Endothelial cell of umbilical vein (primary cell): ENCODE measurements around the gene CELA3A. TPM values are rescaled to one million over a fixed set of nuclear protein-coding genes. Genes with fewer than 3 reads are reported as not detected.

Source experiments
- BruUV-seq: library from RNA; stranded (reverse); fragments of 400-500 nt; replicated peaks from 2 replicates; lab custom pipeline; 2021; lab: Mats Ljungman, UMichigan
- CTCF ChIA-PET: fragments of 300-600, 350-600 bp; sonication (Branson Sonifier 250); formaldehyde crosslinking; loops from one replicate; lab custom pipeline; 2021; ENCODE audit warnings: antibody characterized with exemption, inconsistent platforms; lab: Charles Lee
- POLR2A ChIA-PET: fragments of 300-600, 350-600 bp; sonication (Branson Sonifier 250); formaldehyde crosslinking; loops from one replicate; lab custom pipeline; 2021; ENCODE audit warnings: antibody characterized with exemption, inconsistent platforms; lab: Charles Lee
- DNase-seq: peaks from one replicate; pipeline ENCODE4 v3.0.0-alpha.2; 2011; ENCODE audit warnings: low read depth, low spot score
- FAIRE-seq: peaks from 2 replicates; lab custom pipeline; 2011; peaks lifted over from hg19 to GRCh38; lab: Jason Lieb, UNC
- H2AFZ ChIP-seq: 2 replicates; pipeline ENCODE4 v1.6.0; 2012; ENCODE audit warnings: low read depth, low read length, control low read depth, inconsistent platforms
- H3K27ac ChIP-seq: 2 replicates; pipeline ENCODE4 v1.5.1; 2011; ENCODE audit warnings: low read depth, mild to moderate bottlenecking, control low read depth, low read length, moderate library complexity; ENCODE audit not compliant: insufficient read depth
- H3K27me3 ChIP-seq, 2 experiments: 2 replicates each; pipeline versions ENCODE4 v1.6.0 to v1.6.1; 2011; ENCODE audit warnings: low read length in 2 of 2, mixed read lengths in 1 of 2; ENCODE audit not compliant: control insufficient read depth in 2 of 2, insufficient read depth in 2 of 2
- H3K36me3 ChIP-seq, 2 experiments: 2 replicates in 1 of 2; 3 replicates in 1 of 2; pipeline ENCODE4 v1.5.1; 2011; ENCODE audit warnings: low read length in 2 of 2, mild to moderate bottlenecking in 1 of 2, moderate library complexity in 1 of 2; ENCODE audit not compliant: control insufficient read depth in 2 of 2, insufficient read depth in 2 of 2; ENCODE audit errors: extremely low read depth in 1 of 2
- H3K4me1 ChIP-seq: 3 replicates; pipeline ENCODE4 v1.5.1; 2011; ENCODE audit warnings: mild to moderate bottlenecking, low read length; ENCODE audit not compliant: control insufficient read depth, insufficient read depth; ENCODE audit errors: extremely low read depth
- H3K4me2 ChIP-seq: 2 replicates; pipeline ENCODE4 v1.6.1; 2011; ENCODE audit warnings: low read length, control low read depth, mixed read lengths; ENCODE audit not compliant: insufficient read depth
- H3K4me3 ChIP-seq, 3 experiments: fragments of 200-600 bp in 1 of 3; sonication (generic), shearing (Covaris generic) in 1 of 3; replicated peaks in 1 of 3; 2 replicates each; pipeline ENCODE4 v1.5.1; 2011 to 2016; ENCODE audit warnings: control low read depth in 3 of 3, low read length in 3 of 3, mild to moderate bottlenecking in 2 of 3, inconsistent platforms in 1 of 3, low read depth in 1 of 3, moderate library complexity in 1 of 3; ENCODE audit not compliant: insufficient read depth in 1 of 3
- H3K79me2 ChIP-seq: 2 replicates; pipeline ENCODE4 v1.6.0; 2012; ENCODE audit warnings: low read length, inconsistent platforms; ENCODE audit not compliant: control insufficient read depth, insufficient read depth
- H3K9ac ChIP-seq: replicated peaks from 2 replicates; pipeline ENCODE3; 2011; ENCODE audit warnings: low read length, control low read depth; ENCODE audit not compliant: insufficient read depth; ENCODE audit errors: extremely low read depth
- H3K9me1 ChIP-seq: replicated peaks from 3 replicates; pipeline ENCODE4 v1.6.0; 2011; ENCODE audit warnings: mild to moderate bottlenecking, low read length; ENCODE audit not compliant: control insufficient read depth, insufficient read depth; ENCODE audit errors: extremely low read depth
- H3K9me3 ChIP-seq: replicated peaks from 2 replicates; pipeline ENCODE4 v1.5.1; 2012; ENCODE audit warnings: low read length, inconsistent platforms; ENCODE audit not compliant: control insufficient read depth, insufficient read depth
- H4K20me1 ChIP-seq: replicated peaks from 2 replicates; pipeline ENCODE3; 2011; ENCODE audit warnings: mild to moderate bottlenecking, low read length; ENCODE audit not compliant: control insufficient read depth, insufficient read depth; ENCODE audit errors: extremely low read depth
- EZH2 ChIP-seq: IDR thresholded peaks from 2 replicates; pipeline ENCODE4 v1.6.1; 2012; ENCODE audit warnings: borderline replicate concordance, low read depth, mild to moderate bottlenecking, moderate library complexity, low read length, inconsistent platforms; ENCODE audit not compliant: severe bottlenecking
- FOS ChIP-seq: IDR thresholded peaks from 2 replicates; pipeline ENCODE4 v1.6.1; 2011; ENCODE audit warnings: mild to moderate bottlenecking, low read length, moderate library complexity, borderline replicate concordance; ENCODE audit not compliant: insufficient read depth
- JUN ChIP-seq: IDR thresholded peaks from 2 replicates; pipeline ENCODE4 v1.6.1; 2011; ENCODE audit warnings: borderline replicate concordance, low read depth; ENCODE audit not compliant: insufficient read length, insufficient read depth
- MAX ChIP-seq: IDR thresholded peaks from 2 replicates; pipeline ENCODE4 v1.6.1; 2011; ENCODE audit not compliant: insufficient read depth, insufficient read length
- MYC ChIP-seq: IDR thresholded peaks from one replicate; pipeline ENCODE4 v1.6.1; 2011; ENCODE audit warnings: mild to moderate bottlenecking, low read depth, low read length
- POLR2A ChIP-seq: IDR thresholded peaks from 2 replicates; pipeline ENCODE4 v1.6.1; 2012; ENCODE audit warnings: low read depth, mild to moderate bottlenecking, control low read depth, low read length
- POLR2AphosphoS5 ChIP-seq: IDR thresholded peaks from 2 replicates; pipeline ENCODE4 v1.6.1; 2012; ENCODE audit warnings: low read depth, mild to moderate bottlenecking, control low read depth, low read length, moderate library complexity; ENCODE audit not compliant: insufficient read depth
- dilution Hi-C: fragments of 300-500 bp; cut with MboI; formaldehyde crosslinking; loops from one replicate; pipeline ENCODE4 v1.15.0; 2019; ENCODE audit warnings: low sequenced_read_pairs; ENCODE audit not compliant: extremely low pct_ligation_motif_present
- intact Hi-C: fragments of 100-400 bp; cut with micrococcal nuclease; formaldehyde crosslinking; loops from one replicate; pipeline ENCODE4 v1.10.0; 2022
- polyA plus RNA-seq, 4 experiments: library from polyadenylated mRNA; depleted of rRNA in 3 of 4; stranded (reverse) in 3 of 4; unstranded in 1 of 4; fragments of >200 nt; gene quantifications; 2 replicates each; pipeline versions ENCODE4 v1.2.1 to v1.2.3, GENCODE V29; 2011 to 2012; ENCODE audit warnings: missing spikeins in 1 of 4
- total RNA-seq: library from RNA; stranded (reverse); gene quantifications from 2 replicates; pipeline ENCODE4 v1.2.3, GENCODE V29; 2021

Gene CELA3A
- total and polyA plus RNA-seq, 2 donors (not counting 3 experiments of a cell fraction or from before 2014, with no cell fraction given): not detected

- Histone ChIP-seq H3K9me3 (no peaks in the 10 kb centered on the region), H3K4me2 (no peak overlapping the region), H3K27ac (no peak overlapping the region), H3K79me2 (no peaks in the 10 kb centered on the region), H3K36me3 (no peaks in the 10 kb centered on the region), H3K27me3 (no peaks in the 10 kb centered on the region), H3K9me1 (no peaks in the 10 kb centered on the region), H4K20me1 (no peaks in the 10 kb centered on the region), H3K9ac (no peak overlapping the region), H3K4me3 (no peak overlapping the region), H2AFZ (no peak overlapping the region), H3K4me1 (peaks cover 11% of the 10 kb centered on the region)
- FAIRE-seq: no peak
- CTCF ChIA-PET: no interaction called here
- TF ChIP-seq POLR2A (no peak), POLR2AphosphoS5 (no peak), FOS (no peak), JUN (no peak), MAX (no peak), EZH2 (no peak), MYC (no peak)
- intact Hi-C loops: no loop called here
- dilution Hi-C loops: no loop called here
- BruUV-seq: no TSS peak
- POLR2A ChIA-PET: no interaction called here
- DNase-seq: no peak
Observed at GRCh38 chr1:22043198-22043769, 41.8 kb downstream of the CELA3A start.
